Measurements from ENCODE around the gene OR13D1.

DNA sequence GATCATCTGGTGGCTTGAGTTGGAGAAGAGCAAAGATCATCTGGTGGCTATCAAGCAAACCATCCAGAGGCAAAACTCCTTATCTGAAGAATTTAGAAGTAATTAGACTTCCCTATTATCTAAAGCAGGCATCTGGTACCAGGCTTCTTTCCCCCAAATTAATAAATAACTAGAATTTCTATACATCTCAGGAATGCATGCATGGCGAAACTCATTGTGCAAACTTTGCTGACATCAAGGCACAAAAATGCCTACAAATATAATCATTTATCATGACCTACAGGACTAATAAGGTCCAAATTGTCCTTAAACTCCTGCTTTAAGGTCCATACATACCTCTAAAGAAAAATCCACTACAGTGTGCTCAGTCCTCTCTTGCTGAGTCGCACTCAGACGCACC is 6.0 kb downstream of the OR13D1 start:
- TF ChIP-seq, protein P1, sequence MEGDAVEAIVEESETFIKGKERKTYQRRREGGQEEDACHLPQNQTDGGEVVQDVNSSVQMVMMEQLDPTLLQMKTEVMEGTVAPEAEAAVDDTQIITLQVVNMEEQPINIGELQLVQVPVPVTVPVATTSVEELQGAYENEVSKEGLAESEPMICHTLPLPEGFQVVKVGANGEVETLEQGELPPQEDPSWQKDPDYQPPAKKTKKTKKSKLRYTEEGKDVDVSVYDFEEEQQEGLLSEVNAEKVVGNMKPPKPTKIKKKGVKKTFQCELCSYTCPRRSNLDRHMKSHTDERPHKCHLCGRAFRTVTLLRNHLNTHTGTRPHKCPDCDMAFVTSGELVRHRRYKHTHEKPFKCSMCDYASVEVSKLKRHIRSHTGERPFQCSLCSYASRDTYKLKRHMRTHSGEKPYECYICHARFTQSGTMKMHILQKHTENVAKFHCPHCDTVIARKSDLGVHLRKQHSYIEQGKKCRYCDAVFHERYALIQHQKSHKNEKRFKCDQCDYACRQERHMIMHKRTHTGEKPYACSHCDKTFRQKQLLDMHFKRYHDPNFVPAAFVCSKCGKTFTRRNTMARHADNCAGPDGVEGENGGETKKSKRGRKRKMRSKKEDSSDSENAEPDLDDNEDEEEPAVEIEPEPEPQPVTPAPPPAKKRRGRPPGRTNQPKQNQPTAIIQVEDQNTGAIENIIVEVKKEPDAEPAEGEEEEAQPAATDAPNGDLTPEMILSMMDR (IDR thresholded peaks at IDR 0.05): no peak
- TF ChIP-seq EP300 (IDR thresholded peaks at IDR 0.05): no peak
- no peak for TF ChIP-seq POLR2A (IDR thresholded peaks at IDR 0.05; ENCODE audit: low read depth)

Data from esophagus muscularis mucosa (tissue), 4 donors.